ENCODE results near the gene XRCC5.
"Not testable (repeated sequence)": the region's sequence is repeated elsewhere in the genome, so short reads cannot be mapped to it uniquely, and the experiment has no call there.

XRCC5 gene

GRCh38 chr2:216117561-216118340 is 8.6 kb downstream of the XRCC5 start:
- H3K36me3 Mint-ChIP-seq: peaks cover 75% of the 10 kb centered on the region
- no peak overlapping the region for H3K4me3 Mint-ChIP-seq
- H3K4me1 Mint-ChIP-seq: peaks cover 94% of the 10 kb centered on the region
- CTCF ChIA-PET: interaction anchor here (0.6 kb wide), 1 partner anchor 171 kb away, joined by 4 read pairs; no protein-coding TSS in a partner anchor
- no peaks in the 10 kb centered on the region for H3K27me3 Mint-ChIP-seq
- DNase-seq: no peak
- H3K27ac Mint-ChIP-seq: peak overlapping the region; percentile 85
- no peaks in the 10 kb centered on the region for H3K9me3 Mint-ChIP-seq

GRCh38 chr2:216118474-216118873 is 9.3 kb downstream of the XRCC5 start:
- H3K36me3 Mint-ChIP-seq: peaks cover 74% of the 10 kb centered on the region
- H3K27ac Mint-ChIP-seq: peak overlapping the region; percentile 85
- CTCF ChIA-PET: interaction anchor here (0.6 to 2.4 kb wide), 3 partner anchors 8 to 172 kb away, joined by 3 to 20 read pairs (median 4); partner anchors contain the start of gene XRCC5
- no peaks in the 10 kb centered on the region for H3K9me3 Mint-ChIP-seq
- H3K4me1 Mint-ChIP-seq: peaks cover 89% of the 10 kb centered on the region
- H3K4me3 Mint-ChIP-seq: no peak overlapping the region
- no peaks in the 10 kb centered on the region for H3K27me3 Mint-ChIP-seq
- no peak for DNase-seq

GRCh38 chr2:216119146-216119545 is 10.0 kb downstream of the XRCC5 start:
- no peaks in the 10 kb centered on the region for H3K27me3 Mint-ChIP-seq
- peaks cover 72% of the 10 kb centered on the region for H3K36me3 Mint-ChIP-seq
- CTCF ChIA-PET: interaction anchor here (0.6 to 2.4 kb wide), 7 partner anchors 9 to 103 kb away, joined by 3 to 20 read pairs (median 3); partner anchors contain the start of gene XRCC5
- DNase-seq: no peak
- H3K4me3 Mint-ChIP-seq: no peak overlapping the region
- H3K9me3 Mint-ChIP-seq: no peaks in the 10 kb centered on the region
- H3K27ac Mint-ChIP-seq: peak overlapping the region; percentile 85
- H3K4me1 Mint-ChIP-seq: peaks cover 83% of the 10 kb centered on the region

DNA sequence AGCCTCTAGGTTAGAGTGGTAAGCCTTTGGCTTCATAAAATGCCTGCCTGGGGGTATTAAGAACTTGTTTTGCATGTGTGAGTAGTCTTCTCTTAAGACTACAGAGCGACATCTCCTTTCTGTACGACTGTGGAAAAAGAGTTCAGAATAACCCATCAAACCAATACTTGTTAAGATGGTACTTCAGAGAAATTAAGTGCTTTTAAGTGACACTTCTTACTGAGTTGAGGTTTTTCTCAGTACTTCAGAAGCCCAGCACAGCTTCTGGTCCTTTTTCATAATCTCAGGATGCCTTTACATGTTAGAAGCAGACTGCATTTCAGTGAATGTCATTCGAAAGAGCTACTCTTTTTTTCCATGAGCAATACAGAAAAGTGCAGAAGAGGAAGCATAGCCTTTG is 10.8 kb downstream of the XRCC5 start:
- Mint-ChIP-seq H3K36me3 (peaks cover 71% of the 10 kb centered on the region), H3K9me3 (no peaks in the 10 kb centered on the region), H3K27me3 (no peaks in the 10 kb centered on the region), H3K27ac (peak overlapping the region; percentile 85), H3K4me3 (peak overlapping the region; percentile 11), H3K4me1 (peaks cover 80% of the 10 kb centered on the region)
- CTCF ChIA-PET: interaction anchor here (0.9 to 2.4 kb wide), 5 partner anchors 10 to 102 kb away, joined by 3 to 20 read pairs (median 6); partner anchors contain the start of gene XRCC5
- DNase-seq: peak; percentile 30

- Mint-ChIP-seq H3K36me3 (peaks cover 68% of the 10 kb centered on the region), H3K4me3 (peak overlapping the region; percentile 10), H3K27ac (peak overlapping the region; percentile 85), H3K27me3 (no peaks in the 10 kb centered on the region), H3K9me3 (no peaks in the 10 kb centered on the region), H3K4me1 (peaks cover 75% of the 10 kb centered on the region)
- no peak for DNase-seq
- CTCF ChIA-PET: interaction anchor here (2.0 to 2.3 kb wide), 2 partner anchors 12 to 22 kb away, joined by 6 to 7 read pairs; no protein-coding TSS in a partner anchor
Measured at GRCh38 chr2:216121255-216121654, 12.1 kb downstream of the XRCC5 start.

DNA sequence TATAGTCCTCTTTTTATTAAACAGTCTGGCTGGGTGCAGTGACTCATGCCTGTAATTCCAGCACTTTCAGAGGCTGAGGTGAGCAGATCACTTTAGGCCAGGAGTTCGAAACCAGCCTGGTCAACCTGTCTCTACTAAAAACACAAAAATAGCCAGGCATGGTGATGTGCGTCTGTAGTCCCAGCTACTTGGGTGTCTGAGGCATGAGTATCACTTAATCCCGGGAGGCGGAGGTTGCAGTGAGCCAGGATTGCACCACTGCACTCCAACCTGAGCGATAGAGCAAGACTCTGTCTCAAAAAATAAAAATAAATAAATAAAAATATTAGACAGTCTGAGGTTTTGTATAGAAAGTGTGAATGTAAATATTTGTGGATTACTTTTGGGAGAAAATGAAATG is 17.8 kb downstream of the XRCC5 start:
- H3K36me3 Mint-ChIP-seq: peaks cover 70% of the 10 kb centered on the region
- no peaks in the 10 kb centered on the region for H3K27me3 Mint-ChIP-seq
- H3K4me1 Mint-ChIP-seq: peaks cover 57% of the 10 kb centered on the region
- no peak for DNase-seq
- CTCF ChIA-PET: interaction anchor here (1.4 kb wide), 1 partner anchor 14 kb away, joined by 4 read pairs; no protein-coding TSS in a partner anchor
- no peak overlapping the region for H3K27ac Mint-ChIP-seq
- no peak overlapping the region for H3K4me3 Mint-ChIP-seq
- no peaks in the 10 kb centered on the region for H3K9me3 Mint-ChIP-seq

DNA sequence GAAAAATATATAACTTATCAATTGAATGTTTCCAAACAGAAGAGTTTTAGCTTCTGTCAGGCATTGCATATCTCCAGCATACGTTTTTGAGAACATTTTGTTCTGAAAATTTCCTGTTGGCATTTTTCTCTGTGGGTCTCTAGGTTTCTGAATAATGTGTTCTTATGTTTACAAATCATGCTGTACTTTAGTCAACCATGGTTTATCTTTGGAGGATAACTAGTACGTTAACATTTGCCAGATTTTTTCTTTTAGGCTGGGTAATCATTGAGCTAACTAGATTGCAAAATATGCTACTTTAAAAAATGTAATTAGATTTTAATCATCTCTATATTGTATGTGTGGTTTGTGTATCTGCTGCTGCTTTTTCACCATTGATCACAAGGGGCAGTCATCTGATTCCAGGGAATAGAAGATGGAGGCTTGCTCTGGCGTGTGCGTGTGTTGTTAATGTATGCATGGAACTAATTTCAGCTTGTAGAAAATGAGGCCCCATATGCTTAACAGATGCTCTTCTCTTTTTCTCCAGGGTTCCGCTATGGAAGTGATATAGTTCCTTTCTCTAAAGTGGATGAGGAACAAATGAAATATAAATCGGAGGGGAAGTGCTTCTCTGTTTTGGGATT is 21.3 kb downstream of the XRCC5 start:
- H3K4me1 Mint-ChIP-seq: peaks cover 64% of the 10 kb centered on the region
- no peaks in the 10 kb centered on the region for H3K27me3 Mint-ChIP-seq
- H3K36me3 Mint-ChIP-seq: peaks cover 75% of the 10 kb centered on the region
- DNase-seq: no peak
- H3K27ac Mint-ChIP-seq: peak overlapping the region; percentile 64
- CTCF ChIA-PET: interaction anchor here (1.2 to 1.8 kb wide), 4 partner anchors 7 to 18 kb away, joined by 3 to 5 read pairs (median 4); no protein-coding TSS in a partner anchor
- no peak overlapping the region for H3K4me3 Mint-ChIP-seq
- H3K9me3 Mint-ChIP-seq: no peaks in the 10 kb centered on the region

DNA sequence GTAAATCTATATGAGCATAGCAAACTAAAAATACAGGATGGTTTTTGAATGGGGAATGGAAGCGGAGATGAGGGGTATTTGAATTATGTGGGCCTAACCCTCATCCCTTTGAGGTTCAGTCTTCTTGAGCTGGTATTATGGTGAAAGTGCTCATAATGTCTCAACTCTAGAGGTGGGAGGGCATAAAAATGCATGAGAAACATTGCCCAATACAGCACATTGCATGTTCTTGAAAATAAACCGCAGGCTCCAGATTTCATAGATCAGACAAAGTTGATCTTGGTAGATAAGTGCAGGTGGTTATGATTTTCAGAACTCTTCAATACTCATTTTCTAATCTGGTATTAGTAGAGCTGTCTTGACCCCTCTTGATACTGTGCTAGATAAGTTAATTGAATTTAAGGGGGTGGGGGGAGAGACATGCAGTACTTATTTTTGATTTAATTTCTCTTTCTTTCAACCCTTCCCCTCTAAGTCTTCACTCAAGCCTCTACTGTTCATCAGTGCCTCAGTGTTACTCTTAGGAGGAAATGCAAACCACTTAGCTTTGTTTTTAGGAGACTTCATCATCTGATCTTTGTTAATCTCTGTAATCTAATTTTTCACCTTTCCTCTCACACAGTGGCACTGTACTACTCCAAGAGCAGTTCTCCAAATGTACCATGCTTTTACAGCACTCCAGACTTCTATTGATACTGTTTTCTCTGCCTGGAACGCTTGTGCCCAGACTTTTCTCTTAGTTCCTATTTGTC is 22.2 kb downstream of the XRCC5 start:
- peak overlapping the region; percentile 80 for H3K27ac Mint-ChIP-seq
- no peak overlapping the region for H3K4me3 Mint-ChIP-seq
- no peak for DNase-seq
- no peaks in the 10 kb centered on the region for H3K9me3 Mint-ChIP-seq
- CTCF ChIA-PET: interaction anchor here (1.2 to 1.8 kb wide), 5 partner anchors 8 to 19 kb away, joined by 3 to 6 read pairs (median 5); no protein-coding TSS in a partner anchor
- no peaks in the 10 kb centered on the region for H3K27me3 Mint-ChIP-seq
- H3K36me3 Mint-ChIP-seq: peaks cover 78% of the 10 kb centered on the region
- H3K4me1 Mint-ChIP-seq: peaks cover 61% of the 10 kb centered on the region

DNA sequence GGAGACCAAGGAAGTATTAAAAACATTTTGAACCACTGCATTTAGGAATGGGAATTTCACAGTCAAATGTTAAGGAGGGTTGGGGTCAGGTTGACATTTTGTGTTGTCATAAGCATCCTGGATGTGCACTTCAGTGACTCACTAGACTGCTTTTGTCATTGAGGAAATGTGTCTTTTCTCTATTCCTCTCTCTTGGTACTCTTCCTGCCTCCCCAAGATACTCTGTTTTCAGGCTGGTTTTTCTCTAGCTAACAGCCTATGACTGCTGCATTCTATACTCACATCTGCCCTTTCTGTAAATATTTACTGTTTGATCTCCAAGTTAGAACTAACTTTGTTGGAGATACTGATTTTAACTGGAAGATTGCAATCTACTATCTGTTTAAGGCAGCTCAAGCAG is 23.4 kb downstream of the XRCC5 start:
- H3K9me3 Mint-ChIP-seq: no peaks in the 10 kb centered on the region
- H3K4me1 Mint-ChIP-seq: peaks cover 55% of the 10 kb centered on the region
- H3K36me3 Mint-ChIP-seq: peaks cover 77% of the 10 kb centered on the region
- H3K4me3 Mint-ChIP-seq: no peak overlapping the region
- no peaks in the 10 kb centered on the region for H3K27me3 Mint-ChIP-seq
- no peak for DNase-seq
- H3K27ac Mint-ChIP-seq: peak overlapping the region; percentile 78
- CTCF ChIA-PET: interaction anchor here (1.0 to 2.0 kb wide), 2 partner anchors 12 to 22 kb away, joined by 4 to 7 read pairs; no protein-coding TSS in a partner anchor

DNA sequence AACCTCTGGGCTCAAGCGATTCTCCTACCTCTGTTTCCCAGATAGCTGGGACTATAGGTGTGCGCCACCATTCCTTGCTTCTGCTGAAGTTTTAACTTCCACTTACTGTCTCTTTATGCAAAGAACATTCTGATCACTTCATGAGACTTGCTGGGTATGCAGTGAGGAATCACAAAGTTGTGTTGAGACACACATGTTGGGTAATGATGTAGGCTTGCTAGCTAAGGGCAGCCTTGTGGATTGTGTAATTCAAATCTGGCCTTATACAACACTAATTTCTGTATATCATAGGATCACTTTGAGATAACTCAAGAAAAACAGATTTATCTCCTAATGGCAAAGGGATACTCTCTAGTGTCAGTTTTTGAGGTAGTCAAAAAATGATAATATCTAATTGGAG is 24.2 kb downstream of the XRCC5 start:
- Mint-ChIP-seq H3K36me3 (peaks cover 78% of the 10 kb centered on the region), H3K4me3 (no peak overlapping the region), H3K27ac (no peak overlapping the region), H3K4me1 (peaks cover 50% of the 10 kb centered on the region), H3K27me3 (no peaks in the 10 kb centered on the region), H3K9me3 (no peaks in the 10 kb centered on the region)
- DNase-seq: no peak
- CTCF ChIA-PET: interaction anchor here (0.6 to 2.0 kb wide), 5 partner anchors 9 to 491 kb away, joined by 3 to 8 read pairs (median 4); no protein-coding TSS in a partner anchor

DNA sequence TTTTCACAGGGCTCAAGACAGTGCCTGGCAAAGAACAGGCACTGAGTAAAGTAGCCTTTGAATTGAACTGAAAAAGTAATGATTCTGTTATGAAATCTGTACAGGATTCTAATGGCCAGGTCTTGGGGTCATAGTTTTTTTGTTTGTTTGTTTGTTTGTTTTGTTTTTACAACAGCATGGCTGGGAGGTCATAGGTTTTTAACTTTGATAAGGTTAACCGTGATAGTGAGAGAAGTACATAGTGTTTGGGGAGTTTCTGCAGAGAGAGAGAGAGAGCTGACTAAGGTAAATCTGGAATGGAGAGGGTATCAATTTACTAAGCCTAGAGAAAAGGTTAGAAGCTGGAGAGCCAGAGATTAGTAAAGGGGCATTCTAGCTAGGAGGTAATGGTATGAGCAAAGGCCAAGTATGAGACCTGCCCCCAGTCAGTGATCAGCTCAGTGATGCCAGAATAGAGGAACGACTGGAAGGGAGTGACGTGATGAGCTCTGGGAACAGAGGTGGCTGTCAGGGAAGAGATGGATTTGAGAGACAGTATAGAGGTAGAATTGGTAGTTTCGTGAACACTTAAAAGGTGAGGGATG is 25.9 kb downstream of the XRCC5 start:
- H3K4me3 Mint-ChIP-seq: no peak overlapping the region
- peaks cover 44% of the 10 kb centered on the region for H3K4me1 Mint-ChIP-seq
- CTCF ChIA-PET: no interaction called here
- H3K27ac Mint-ChIP-seq: no peak overlapping the region
- no peaks in the 10 kb centered on the region for H3K9me3 Mint-ChIP-seq
- peaks cover 75% of the 10 kb centered on the region for H3K36me3 Mint-ChIP-seq
- no peaks in the 10 kb centered on the region for H3K27me3 Mint-ChIP-seq
- DNase-seq: no peak

GRCh38 chr2:216139884-216140283 is 30.7 kb downstream of the XRCC5 start:
- DNase-seq: peak; percentile 65
- Mint-ChIP-seq H3K27ac (no peak overlapping the region), H3K4me1 (peaks cover 27% of the 10 kb centered on the region), H3K27me3 (no peaks in the 10 kb centered on the region), H3K36me3 (peaks cover 52% of the 10 kb centered on the region), H3K4me3 (no peak overlapping the region), H3K9me3 (no peaks in the 10 kb centered on the region)
- CTCF ChIA-PET: interaction anchor here (1.0 to 1.8 kb wide), 8 partner anchors 8 to 106 kb away, joined by 3 to 16 read pairs (median 6); partner anchors contain the start of gene XRCC5

DNA sequence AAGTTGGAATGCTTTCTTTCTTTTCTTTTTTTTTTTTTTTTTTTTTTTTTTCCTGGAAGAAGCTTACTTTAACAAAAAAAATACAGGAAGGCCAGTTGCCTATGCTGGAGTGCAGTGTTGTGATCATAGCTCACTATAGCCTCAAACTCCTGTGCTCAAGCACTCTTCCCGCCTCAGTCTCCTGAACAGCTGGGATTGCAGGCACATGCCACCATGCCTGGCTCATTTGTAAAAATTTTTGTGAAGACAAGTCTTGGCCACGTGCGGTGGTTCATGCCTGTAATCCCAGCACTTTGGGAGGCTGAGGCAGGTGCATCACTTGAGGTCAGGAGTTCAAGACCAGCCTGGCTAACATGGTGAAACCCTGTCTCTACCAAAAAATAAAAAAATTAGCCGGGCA is 32.4 kb downstream of the XRCC5 start:
- H3K9me3 Mint-ChIP-seq, DNase-seq, H3K27ac Mint-ChIP-seq, H3K27me3 Mint-ChIP-seq, H3K4me3 Mint-ChIP-seq: not testable (repeated sequence)
- Mint-ChIP-seq H3K4me1 (peaks cover 26% of the 10 kb centered on the region), H3K36me3 (peaks cover 39% of the 10 kb centered on the region)
- CTCF ChIA-PET: interaction anchor here (0.7 to 2.2 kb wide), 14 partner anchors 8 to 263 kb away, joined by 3 to 11 read pairs (median 5); no protein-coding TSS in a partner anchor

Data from activated naive CD4-positive, alpha-beta T cell treated with anti-CD3 and anti-CD28 coated beads, Interleukin-2, amount 10 ng/mL, durations not matched to agents 7 days and 5 days (primary cell).